ENCODE results near the gene SLC28A1.

- TF ChIP-seq, protein P1, sequence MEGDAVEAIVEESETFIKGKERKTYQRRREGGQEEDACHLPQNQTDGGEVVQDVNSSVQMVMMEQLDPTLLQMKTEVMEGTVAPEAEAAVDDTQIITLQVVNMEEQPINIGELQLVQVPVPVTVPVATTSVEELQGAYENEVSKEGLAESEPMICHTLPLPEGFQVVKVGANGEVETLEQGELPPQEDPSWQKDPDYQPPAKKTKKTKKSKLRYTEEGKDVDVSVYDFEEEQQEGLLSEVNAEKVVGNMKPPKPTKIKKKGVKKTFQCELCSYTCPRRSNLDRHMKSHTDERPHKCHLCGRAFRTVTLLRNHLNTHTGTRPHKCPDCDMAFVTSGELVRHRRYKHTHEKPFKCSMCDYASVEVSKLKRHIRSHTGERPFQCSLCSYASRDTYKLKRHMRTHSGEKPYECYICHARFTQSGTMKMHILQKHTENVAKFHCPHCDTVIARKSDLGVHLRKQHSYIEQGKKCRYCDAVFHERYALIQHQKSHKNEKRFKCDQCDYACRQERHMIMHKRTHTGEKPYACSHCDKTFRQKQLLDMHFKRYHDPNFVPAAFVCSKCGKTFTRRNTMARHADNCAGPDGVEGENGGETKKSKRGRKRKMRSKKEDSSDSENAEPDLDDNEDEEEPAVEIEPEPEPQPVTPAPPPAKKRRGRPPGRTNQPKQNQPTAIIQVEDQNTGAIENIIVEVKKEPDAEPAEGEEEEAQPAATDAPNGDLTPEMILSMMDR (IDR thresholded peaks at IDR 0.05): no peak
- TF ChIP-seq ZFX (IDR thresholded peaks at IDR 0.05; ENCODE audit: borderline replicate concordance): no peak
Observed at GRCh38 chr15:84926491-84927230, 42.2 kb downstream of the SLC28A1 start.

Data from 22Rv1 (cell line).